SU-DHL-6 (cell line): ENCODE measurements around the gene ABCC4.

Experiments used
- H2AFZ ChIP-seq: fragments of 200-600 bp; sonication (generic); 2 replicates; pipeline ENCODE4 v1.6.1; 2014; ENCODE audit warnings: low read depth, mild to moderate bottlenecking, moderate library complexity, mixed read lengths, antibody characterized with exemption, low read length; ENCODE audit not compliant: severe bottlenecking
- H3F3A ChIP-seq: fragments of 200-600 bp; shearing (Covaris generic); 2 replicates; pipeline ENCODE4 v1.6.0; 2016; ENCODE audit warnings: antibody characterized with exemption, mild to moderate bottlenecking; ENCODE audit not compliant: insufficient read depth
- H3K27ac ChIP-seq: fragments of 200-600 bp; sonication (generic); 2 replicates; pipeline ENCODE4 v1.5.1; 2016; ENCODE audit warnings: low read depth, mild to moderate bottlenecking, low read length, moderate library complexity, mixed read lengths
- H3K27me3 ChIP-seq: fragments of 200-600 bp; sonication (generic), shearing (Covaris generic); 2 replicates; pipeline ENCODE4 v1.6.0; 2014; ENCODE audit warnings: mild to moderate bottlenecking, low read length
- H3K36me3 ChIP-seq: fragments of 200-600 bp; sonication (generic); 2 replicates; pipeline ENCODE4 v1.6.1; 2014; ENCODE audit warnings: mild to moderate bottlenecking, low read length, mixed read lengths
- H3K4me2 ChIP-seq: fragments of 300-600, 200-600 bp; shearing (Covaris generic), sonication (generic); 2 replicates; pipeline ENCODE4 v1.6.0; 2014; ENCODE audit warnings: low read length, low read depth, mild to moderate bottlenecking; ENCODE audit not compliant: poor library complexity, severe bottlenecking
- H3K4me3 ChIP-seq: fragments of 200-600 bp; sonication (generic); 2 replicates; pipeline ENCODE4 v1.5.1; 2014; ENCODE audit warnings: antibody characterized with exemption, low read length, mild to moderate bottlenecking, mixed read lengths; ENCODE audit not compliant: insufficient read depth, poor library complexity, severe bottlenecking
- H3K79me2 ChIP-seq: fragments of 200-600 bp; sonication (generic); 2 replicates; pipeline ENCODE4 v1.6.1; 2014; ENCODE audit warnings: mild to moderate bottlenecking, low read length, moderate library complexity; ENCODE audit not compliant: insufficient read depth
- H3K9ac ChIP-seq: fragments of 200-600 bp; sonication (generic); 2 replicates; pipeline ENCODE4 v1.7.0; 2014; ENCODE audit warnings: mild to moderate bottlenecking, low read length
- H3K9me2 ChIP-seq: fragments of 200-600 bp; sonication (generic); replicated peaks from 2 replicates; pipeline ENCODE4 v1.6.1; 2014; ENCODE audit warnings: low read length; ENCODE audit not compliant: insufficient read depth
- H3K9me3 ChIP-seq: fragments of 200-600 bp; sonication (generic); 2 replicates; pipeline ENCODE4 v1.6.1; 2014; ENCODE audit warnings: low read length, mixed read lengths; ENCODE audit not compliant: insufficient read depth
- H4K20me1 ChIP-seq: fragments of 200-600 bp; sonication (generic); 2 replicates; pipeline ENCODE4 v1.6.1; 2014; ENCODE audit warnings: low read depth, mild to moderate bottlenecking, antibody characterized with exemption, low read length, moderate library complexity, mixed read lengths
- EZH2phosphoT487 ChIP-seq: fragments of 200-600 bp; sonication (generic), shearing (Covaris generic); conservative IDR thresholded peaks from 2 replicates; pipeline ENCODE4 v1.6.1; 2018; ENCODE audit warnings: mild to moderate bottlenecking, antibody characterized with exemption, low read length, moderate library complexity, mixed read lengths
- TF ChIP-seq, protein P1 (sequence below): fragments of 200-600 bp; sonication (generic); IDR thresholded peaks from one replicate; pipeline ENCODE4 v1.5.1; 2017; ENCODE audit warnings: antibody characterized with exemption, mild to moderate bottlenecking, low read length, moderate library complexity; ENCODE audit not compliant: insufficient read depth, poor library complexity, severe bottlenecking

Gene ABCC4

GRCh38 chr13:95217920-95218830 lies 83.1 kb downstream of the ABCC4 start:
- H3K27me3 ChIP-seq = no peaks in the 10 kb centered on the region
- H3K9me3 ChIP-seq = no peaks in the 10 kb centered on the region
- H3K9me2 ChIP-seq = no peaks in the 10 kb centered on the region
- no peaks in the 10 kb centered on the region for H3K36me3 ChIP-seq
- no peak overlapping the region for H2AFZ ChIP-seq
- no peak overlapping the region for H3K4me3 ChIP-seq
- no peak overlapping the region for H3K27ac ChIP-seq
- no peaks in the 10 kb centered on the region for H3K79me2 ChIP-seq
- TF ChIP-seq, protein P1, sequence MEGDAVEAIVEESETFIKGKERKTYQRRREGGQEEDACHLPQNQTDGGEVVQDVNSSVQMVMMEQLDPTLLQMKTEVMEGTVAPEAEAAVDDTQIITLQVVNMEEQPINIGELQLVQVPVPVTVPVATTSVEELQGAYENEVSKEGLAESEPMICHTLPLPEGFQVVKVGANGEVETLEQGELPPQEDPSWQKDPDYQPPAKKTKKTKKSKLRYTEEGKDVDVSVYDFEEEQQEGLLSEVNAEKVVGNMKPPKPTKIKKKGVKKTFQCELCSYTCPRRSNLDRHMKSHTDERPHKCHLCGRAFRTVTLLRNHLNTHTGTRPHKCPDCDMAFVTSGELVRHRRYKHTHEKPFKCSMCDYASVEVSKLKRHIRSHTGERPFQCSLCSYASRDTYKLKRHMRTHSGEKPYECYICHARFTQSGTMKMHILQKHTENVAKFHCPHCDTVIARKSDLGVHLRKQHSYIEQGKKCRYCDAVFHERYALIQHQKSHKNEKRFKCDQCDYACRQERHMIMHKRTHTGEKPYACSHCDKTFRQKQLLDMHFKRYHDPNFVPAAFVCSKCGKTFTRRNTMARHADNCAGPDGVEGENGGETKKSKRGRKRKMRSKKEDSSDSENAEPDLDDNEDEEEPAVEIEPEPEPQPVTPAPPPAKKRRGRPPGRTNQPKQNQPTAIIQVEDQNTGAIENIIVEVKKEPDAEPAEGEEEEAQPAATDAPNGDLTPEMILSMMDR = no peak
- TF ChIP-seq EZH2phosphoT487 = no peak
- H3F3A ChIP-seq = no peaks in the 10 kb centered on the region
- no peak overlapping the region for H3K9ac ChIP-seq
- H3K4me2 ChIP-seq = no peak overlapping the region
- no peaks in the 10 kb centered on the region for H4K20me1 ChIP-seq

GRCh38 chr13:95216182-95216581 lies 85.1 kb downstream of the ABCC4 start:
- Histone ChIP-seq H3F3A (no peaks in the 10 kb centered on the region), H3K27ac (no peak overlapping the region), H3K4me3 (no peak overlapping the region), H3K79me2 (no peaks in the 10 kb centered on the region), H3K9me2 (no peaks in the 10 kb centered on the region), H3K36me3 (no peaks in the 10 kb centered on the region), H3K9me3 (no peaks in the 10 kb centered on the region), H3K4me2 (no peak overlapping the region), H2AFZ (no peak overlapping the region), H4K20me1 (no peaks in the 10 kb centered on the region), H3K9ac (no peak overlapping the region), H3K27me3 (no peaks in the 10 kb centered on the region)
- no peak for TF ChIP-seq EZH2phosphoT487
- TF ChIP-seq, protein P1 = no peak

- H3K9ac ChIP-seq = no peak overlapping the region
- H4K20me1 ChIP-seq = no peaks in the 10 kb centered on the region
- H3F3A ChIP-seq = no peaks in the 10 kb centered on the region
- H3K4me3 ChIP-seq = no peak overlapping the region
- no peaks in the 10 kb centered on the region for H3K9me3 ChIP-seq
- no peaks in the 10 kb centered on the region for H3K9me2 ChIP-seq
- no peak overlapping the region for H3K4me2 ChIP-seq
- H3K27ac ChIP-seq = no peak overlapping the region
- TF ChIP-seq EZH2phosphoT487 = no peak
- TF ChIP-seq, protein P1 = no peak
- H3K79me2 ChIP-seq = no peaks in the 10 kb centered on the region
- no peaks in the 10 kb centered on the region for H3K27me3 ChIP-seq
- H2AFZ ChIP-seq = no peak overlapping the region
- H3K36me3 ChIP-seq = no peaks in the 10 kb centered on the region
These were observed 88.0 kb downstream of the ABCC4 start for GRCh38 chr13:95212983-95213850.
